NCI-H2196 treated with DMSO at 0.1 percent for 48 hours (cell line): ENCODE measurements around the gene CTRL.

ENCODE experiments used
- DNase-seq: peaks from one replicate; lab custom pipeline; 2025; ENCODE audit not compliant: unreplicated experiment; lab: John Stamatoyannopoulos, UW

Gene CTRL

DNA sequence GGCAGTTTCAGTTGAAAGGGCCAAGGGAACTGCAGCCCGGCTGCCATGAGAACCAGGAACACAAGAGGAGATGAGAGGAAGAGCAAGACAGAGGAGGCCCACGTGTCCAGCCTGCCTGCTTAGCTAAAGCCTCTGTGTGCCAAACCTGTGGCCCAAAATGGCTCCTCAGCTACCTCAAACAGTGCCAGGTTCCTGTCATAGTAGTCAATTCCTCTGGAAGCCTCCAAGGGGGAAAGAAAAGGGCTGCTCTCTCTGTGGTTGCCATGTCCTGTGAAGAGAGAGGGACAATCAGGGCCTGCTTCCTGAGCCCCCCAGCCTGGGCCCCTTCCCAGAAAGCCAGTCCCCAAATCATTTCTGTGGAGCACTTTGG lies 31.6 kb upstream of the CTRL start:
- no peak for DNase-seq

DNA sequence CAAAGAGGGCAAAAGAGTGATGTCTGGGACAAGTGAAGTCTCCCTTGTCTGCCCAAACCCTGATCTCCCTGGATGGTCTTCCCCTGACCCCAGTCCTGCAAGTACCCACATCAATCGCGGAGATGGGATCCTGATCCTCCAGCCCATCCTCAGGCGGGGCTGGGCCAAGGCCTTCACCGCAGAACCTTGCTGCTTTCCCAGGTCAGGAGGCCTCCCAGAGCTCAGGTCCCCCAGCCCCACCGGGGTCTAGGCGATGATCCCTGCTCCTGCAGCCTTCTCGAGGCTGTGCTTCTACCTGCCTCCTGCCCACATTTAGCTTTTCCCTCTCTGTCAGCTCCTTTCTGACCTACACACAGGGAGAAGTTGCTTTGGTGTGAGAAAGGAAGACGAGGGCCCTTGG lies 30.5 kb upstream of the CTRL start:
- no peak for DNase-seq

DNA sequence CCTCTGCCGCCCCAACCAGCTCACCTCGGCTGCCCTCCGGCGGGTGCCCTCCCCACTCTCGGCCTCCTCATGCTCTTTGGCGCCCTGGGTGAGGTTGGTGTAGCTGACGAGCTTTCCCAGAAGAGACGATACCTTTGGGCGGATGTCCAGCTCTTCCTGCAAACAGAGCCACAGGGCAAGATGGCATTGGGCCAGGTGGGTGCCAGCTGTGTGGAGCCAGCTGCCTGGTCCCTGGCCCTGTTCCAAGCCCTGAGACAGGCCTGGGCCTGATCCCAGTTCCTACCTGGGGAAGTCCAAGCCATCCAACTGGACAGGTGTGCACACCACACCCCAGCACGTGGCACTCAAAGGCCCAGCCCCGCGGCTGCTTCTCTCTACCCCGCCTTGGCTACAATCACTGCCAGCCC lies 29.9 kb upstream of the CTRL start:
- DNase-seq, result peak; percentile 89

DNA sequence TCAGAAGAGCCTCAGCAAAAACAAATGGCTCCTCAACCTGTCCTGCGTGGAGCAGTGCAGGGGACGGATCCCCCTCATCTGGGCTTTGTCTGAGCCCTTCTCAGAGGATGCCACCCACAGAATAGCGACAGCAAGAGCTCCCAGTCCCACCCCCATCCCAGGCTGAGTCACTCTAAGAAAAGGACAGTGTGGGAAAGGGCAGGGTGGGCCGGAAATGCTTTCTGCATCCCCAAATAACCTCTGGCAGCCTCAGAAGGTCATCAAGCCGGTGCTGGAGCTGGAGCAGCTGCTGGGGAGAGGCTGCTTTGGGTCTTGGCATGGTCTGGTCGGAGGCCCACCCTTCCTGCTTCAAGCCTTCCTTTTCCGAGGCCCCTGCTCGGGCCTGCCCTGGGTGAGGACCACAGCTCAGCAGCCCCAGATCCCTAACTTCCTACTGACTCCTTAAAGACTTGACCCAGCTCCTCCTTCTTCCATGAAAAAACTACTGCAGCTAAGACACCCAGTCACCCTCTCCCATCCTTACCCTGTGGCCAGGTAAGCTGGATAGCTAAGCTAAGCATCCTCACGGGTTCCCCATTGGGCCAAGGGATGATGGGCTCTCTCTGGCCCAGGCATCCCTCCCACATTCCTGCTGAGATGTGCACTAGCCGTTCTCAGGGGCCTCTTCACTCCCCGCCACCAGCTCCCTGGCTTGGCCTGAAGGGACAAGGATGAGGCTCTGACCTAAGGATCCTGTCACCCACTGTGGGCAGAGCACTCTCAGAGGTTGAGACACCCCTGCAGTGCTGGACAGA lies 28.1 kb upstream of the CTRL start:
- no peak for DNase-seq

DNA sequence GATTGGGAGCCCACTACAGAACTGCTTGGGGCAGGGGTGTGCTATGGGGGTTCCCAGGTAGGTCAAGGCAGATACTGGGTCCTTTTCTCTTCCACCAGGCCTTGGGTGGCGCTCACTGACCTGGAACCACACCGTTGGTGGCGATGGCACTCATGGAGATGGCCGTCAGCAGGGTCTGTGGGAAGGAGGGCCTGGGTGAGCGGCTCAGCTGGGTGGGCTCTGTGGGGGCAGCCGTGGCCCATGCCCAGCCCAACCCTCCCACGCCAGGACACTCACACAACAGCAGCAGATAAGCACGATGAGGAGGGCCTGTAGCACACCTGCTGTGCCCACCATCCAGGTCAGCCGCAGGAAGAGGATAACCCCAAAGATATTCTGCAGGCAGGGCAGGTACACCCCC lies 26.0 kb upstream of the CTRL start:
- no peak for DNase-seq

DNA sequence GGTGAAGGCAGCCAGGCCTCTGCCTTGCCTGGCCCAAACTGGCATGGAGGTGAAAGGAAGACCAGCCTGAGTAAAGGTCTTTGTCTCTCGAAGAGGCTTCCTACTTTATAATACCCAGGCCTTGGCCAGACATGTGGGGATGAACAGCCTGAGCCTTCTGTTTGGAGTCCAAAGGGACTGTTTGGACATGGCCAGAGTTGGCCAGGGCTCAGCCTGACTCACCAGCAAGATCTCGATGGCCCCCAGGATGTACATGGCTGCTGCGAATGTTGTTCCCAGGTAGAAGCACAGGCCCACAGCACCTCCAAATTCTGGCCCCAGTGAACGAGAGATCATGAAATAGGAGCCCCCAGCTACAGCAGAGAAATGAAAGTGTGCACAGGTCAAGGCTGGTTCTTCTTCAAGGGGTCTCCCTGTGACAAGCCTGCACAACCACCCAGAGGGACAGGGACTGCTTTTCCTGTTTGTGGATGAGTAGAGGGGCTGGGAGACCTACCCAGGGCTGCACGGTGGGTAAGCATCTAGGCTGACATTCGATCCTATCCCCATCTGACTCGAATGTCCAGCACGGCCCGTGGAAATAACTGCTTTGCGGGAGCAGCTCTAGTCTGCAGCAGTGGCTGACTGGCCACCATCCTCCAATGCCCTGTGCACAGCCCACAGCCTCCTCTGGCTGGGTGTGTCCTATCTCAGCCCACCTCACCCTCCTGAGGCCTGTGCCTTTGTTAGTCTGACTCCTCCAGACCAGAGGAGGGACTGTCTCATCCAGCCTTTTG lies 22.9 kb upstream of the CTRL start:
- no peak for DNase-seq

DNA sequence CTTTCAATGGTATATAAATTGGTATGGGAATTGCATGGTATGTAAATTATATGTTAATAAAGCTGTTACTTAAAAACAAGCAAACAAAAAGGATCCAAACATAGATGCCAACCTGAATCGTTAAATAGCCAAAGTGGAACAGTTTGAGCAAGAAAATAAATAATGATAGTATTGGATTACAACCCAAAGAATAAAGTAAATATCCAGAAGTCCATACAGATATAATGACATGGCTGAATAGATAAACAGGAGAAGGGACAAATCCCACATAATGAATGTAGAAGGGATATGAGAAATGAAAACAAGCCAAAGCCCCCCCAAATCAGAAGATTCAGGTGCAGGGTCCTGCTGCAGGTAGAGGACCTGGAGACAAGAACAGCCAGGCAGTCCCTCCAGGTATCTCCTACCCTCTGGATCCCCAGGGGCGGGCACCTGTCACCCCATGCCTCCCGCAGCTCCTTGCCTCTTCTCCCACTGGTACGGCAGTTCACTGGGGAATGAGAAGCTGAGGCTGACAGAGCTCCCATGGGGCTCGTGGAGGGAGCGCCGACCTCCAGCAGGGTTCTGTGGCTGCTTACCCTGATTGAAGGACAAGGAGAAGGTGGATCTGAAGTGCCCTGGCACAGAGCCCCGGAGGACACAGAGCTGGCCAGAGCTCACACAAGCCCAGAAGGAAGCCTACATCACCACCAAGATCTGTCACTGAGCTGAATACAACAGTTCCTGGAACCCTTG lies 22.1 kb upstream of the CTRL start:
- no peak for DNase-seq

DNA sequence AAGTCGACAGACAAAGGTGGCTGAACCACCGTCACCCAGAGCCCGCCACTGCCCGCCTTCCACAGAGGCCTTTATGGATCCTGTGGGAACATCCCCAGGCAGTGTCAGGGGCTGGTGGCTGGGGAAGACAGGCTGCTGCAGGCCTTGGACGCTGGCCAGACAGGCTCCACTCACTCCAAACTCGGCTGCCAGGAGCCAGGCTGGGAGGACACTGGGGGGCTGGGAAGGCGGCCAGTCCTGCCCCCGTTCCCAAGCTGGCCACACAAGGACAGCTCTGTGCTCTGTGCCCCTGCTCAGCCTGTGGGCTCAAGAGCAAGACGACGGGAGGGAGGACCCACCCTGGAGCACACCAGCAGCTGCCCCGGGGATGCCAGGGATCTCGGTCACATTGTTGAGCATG lies 19.8 kb upstream of the CTRL start:
- no peak for DNase-seq

DNA sequence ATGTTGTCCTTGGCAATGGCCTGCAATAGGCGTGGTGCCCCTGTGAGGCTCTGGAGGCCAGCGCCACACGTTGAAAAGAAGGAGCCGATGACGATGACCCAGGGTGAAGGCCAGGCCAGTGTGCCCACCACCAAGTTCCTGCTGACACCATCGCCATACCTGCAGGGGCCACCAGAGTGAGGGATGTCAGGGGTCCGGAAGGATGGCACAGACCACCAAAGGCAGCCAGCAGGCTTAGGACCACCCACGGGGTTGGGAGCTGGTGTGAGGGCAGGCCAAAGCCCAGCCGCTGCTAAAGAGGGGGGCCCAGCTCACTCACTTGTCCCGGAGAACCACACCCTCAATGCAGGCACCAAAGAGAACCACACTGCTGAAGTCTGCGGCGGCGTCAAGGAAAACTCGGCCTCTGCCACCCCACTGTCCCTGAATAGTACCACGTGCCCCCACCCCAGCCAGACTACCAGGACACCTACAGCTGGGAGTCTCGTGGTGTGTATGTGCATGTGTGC lies 18.7 kb upstream of the CTRL start:
- DNase-seq, result no peak

DNA sequence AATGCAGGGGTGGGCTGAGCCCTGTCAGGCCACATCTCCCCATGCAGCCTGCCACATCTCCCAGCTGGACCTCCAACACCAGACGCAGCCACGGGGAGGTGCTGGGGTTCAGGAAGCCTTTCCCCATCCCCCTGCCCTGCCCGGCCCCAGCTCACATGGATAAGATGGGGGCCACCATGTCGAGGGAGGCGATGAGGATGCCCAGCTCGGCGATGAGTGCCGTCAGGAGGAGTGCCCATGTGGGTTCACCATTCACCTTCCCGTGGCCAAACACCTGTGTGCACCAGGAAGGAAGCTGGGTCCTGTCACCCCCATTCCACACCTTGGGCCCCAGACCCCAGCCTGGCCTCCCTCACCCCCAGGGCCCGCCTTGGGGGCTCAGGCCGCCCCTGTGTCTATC lies 18.0 kb upstream of the CTRL start:
- no peak for DNase-seq

DNA sequence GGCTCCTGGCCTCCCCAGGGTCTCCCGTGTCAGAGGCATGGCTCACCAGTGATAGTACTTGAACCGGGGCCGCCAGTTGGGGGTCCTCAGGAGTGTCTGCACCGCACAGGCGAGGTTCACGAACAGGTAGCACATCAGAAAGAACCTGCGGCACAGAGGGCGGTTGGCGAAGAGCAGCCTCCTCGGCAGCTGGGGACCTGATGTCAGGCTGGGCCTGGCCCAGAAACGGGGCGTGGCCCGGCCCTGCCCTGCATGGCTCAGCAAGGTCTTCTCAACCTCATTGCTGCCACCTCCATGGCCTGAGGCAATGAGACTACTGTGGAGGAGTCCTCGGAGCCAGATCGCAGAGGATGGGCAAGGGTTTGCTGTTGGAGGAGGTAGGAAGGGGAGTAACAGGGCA lies 16.4 kb upstream of the CTRL start:
- no peak for DNase-seq

DNA sequence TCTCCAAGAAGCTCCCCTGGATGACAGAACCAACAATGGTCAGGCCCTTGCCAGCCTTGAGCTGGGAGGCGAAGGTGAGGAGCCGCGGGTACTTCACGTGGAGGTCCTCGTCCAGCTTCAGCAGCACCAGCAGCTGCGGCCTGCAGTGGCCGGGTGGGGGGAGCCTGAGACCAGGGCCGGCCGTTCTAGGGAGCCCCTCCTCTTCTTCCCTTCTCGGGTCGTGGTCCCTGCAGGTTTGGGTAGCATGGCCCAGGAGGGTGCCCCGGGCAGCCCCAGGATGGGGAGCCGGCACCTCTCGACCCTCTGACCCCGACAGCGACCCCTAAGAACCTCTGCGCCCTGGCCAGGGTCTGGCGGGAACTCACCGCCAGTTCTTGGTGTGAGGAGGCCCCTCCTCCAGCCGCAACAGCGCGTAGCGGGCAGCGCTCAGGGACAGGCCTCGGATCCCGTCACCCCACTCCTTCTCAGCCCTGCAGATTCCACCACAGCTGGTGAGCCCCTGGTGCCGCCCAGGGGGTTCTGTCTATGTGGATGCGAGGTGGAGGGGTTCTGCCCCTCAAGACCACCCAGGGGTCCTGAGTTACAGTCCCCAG lies 15.4 kb upstream of the CTRL start:
- no peak for DNase-seq

DNA sequence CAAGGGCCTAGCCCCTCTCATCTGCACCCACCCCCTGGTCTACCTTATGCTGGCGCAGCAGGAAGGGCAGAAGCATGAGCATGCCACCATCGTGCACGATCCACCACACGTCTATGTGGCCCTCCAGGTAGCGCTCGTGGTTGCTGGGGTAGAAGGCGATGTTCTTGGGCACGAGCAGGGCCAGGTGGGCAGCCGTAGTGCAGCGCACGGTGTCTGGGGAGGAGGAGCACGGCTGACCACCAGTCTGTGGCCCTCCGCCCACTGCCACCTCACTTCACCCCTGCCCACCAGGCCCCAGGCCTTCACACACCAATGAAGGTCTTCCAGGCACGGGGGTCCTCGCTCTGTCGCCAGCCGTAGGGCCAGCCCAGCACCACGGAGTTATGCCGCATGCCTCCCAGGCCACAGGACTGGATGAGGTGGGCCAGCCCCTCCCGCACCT lies 14.5 kb upstream of the CTRL start:
- DNase-seq, result no peak

DNA sequence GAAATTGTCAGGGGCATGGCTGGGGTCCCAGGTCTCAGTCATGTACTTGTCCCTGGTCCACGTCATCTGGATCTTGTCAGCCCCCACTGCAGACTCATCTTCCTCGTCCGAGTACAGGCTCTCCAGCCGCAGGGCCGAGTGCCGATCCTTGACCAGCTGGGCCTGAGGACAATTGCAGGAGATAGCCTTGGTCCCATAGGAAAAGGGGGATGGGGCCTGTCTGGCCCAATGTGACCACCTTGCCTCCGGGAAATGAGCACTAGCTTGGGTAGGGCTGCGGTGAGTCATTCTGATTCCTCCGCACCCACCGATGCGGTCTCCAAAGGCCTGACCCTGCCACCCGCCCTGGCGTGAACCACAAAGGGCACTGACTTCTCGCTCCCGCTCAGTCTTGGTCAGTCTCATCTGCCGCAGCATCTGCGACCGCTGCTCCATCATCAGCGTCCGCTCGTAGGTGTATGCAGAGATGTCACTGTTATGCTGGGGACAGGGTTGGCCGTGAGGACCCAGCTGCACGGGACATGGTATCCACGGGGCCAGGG lies 13.8 kb upstream of the CTRL start:
- DNase-seq, result no peak

DNA sequence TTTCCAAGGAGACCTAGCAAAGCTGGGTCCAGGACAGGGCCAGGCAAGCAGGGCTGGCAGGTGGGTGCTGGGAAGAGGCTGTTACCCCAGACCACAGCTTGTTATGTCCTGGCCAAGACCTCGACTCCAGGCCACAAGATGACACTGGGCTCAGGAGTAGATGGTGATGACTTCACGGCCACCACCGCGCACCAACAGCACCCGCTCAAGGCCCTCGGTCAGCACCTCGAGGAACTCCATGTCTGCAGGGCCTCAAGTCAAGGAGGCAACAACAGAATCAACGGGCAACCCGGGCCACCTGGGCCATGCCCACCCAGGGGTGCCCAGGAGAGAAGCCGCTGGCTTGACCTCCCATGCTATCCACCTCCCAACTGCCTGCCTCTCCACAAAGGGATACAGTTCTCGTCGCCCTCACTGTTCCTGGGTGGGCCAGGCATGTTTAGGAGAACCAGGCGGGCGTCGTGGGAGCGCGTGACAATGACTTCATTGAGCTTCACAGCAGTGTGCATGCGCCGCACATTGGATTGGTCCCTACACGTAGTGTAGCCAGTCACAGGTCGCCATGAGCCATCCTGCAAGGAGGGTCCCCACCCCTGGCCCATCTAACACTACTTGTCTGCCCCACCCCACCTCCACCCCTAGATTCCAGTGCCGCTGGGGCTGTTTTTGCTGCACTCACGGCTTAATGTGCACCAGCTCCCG lies 13.2 kb upstream of the CTRL start:
- no peak for DNase-seq

DNA sequence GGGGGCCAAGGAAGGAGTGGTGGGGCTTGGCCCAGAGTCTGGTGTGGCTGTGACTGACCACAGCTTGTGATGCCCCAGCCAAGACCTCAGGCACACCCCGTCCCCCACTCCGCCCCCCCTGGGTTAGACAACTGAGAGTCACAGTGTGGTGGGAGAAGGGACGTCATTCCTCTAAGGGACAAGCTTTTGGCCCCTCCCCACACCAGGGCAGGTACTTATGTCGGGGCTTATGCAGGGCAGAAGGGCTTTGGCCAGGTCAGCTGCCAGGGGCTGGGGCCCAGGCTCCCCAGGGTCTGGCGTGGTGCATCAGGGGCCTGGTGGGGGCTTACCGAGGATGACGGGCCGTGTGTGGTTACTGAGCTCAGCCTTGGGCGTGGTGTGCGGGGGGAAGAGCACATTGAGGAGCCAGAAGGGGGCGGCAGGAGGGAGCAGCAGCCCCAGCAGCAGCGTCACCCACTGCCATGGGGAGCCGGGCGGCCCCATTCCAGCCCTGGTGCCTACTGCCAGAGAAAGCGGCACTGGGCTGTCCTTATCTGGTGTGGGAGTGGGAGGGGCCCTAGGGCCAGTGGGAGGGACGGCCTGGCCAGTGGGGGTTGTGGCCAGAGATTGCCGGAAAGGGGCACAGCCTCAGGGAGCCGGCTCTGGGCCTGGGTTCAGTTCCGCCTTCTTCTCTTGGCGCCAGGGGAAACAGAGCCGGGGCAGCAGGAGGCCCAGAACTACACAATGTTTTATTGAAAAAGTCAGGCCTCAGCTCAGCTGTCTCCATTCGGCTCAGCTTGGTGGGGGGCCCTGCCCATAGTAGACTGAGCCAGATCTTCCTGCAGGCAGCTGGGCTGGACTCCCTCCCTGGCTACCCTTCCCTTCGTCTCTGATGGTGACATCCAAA lies 12.2 kb upstream of the CTRL start, which contains the start of gene LCAT:
Gene LCAT, minus strand, starts transcription at position 502 of the 886 bp plus-strand sequence. Its CDS starts 19 bp downstream, at position 483.
- DNase-seq, result no peak

DNA sequence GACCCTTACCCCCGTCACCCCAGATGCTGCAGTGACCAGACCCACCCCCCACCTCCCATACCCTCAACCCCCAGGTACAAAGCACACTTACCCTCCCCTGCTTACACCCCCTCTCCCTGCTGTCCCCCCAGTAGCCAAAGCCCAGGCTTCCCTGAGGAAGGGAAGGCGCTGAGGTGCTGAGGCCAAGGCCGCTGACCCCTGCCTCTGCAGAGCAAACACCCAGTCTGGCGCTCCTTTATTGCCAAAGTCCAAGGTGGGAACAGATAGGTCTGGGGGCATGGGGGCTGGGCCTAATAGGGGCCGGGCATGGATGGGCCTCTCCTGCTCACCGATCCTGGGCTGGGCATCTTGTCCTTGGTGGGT lies 11.6 kb upstream of the CTRL start:
- no peak for DNase-seq

DNA sequence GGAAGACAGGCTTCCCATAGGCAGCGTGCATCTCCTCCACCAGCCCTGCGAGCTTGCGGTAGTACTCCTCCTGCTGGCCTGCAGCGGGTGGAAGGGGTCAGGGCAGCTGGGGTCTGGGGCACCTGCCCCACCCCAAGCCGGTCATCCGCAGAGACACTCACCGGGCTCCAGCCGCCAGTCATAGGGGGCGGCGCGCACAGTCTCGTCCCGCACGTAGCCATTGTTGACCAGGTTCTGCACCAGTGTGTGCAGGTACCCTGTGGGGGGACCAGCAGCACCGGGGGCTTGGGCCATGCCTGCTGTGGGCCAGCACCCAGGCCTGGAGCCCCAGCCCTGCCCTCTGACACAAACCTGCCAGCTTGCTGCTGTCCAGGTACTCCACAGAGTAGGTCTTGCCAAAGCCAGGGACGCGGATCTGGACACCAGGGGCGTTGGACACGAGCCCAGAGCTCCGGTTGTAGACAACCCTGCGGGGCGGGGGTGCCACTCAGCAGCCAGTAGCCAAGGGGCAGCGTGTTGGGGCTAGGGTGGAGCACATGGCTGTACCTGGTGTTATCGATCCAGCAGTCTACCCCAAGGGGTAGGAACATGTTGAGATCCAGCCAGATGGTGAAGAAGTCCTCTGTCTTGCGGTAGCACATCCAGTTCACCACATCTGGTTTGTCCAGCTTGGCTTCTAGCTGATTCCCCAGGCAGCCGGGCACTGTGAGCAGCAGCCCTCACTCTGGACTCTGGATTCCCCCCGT lies 11.0 kb upstream of the CTRL start:
- DNase-seq, result no peak

DNA sequence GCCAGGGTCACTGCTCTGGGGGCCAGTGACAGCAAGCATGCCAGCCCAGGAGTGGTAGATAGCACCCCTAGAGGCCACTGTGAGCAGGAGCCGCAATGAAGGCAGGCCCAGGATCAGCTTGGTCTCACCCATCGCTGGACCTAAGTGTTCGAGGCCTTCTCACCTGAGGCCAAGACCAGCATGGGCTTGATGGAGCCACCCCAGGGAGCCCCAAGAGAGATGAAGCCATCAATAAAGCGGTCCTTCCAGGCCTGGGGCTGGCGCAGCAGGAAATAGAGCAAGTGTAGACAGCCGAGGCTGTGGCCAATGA lies 10.5 kb upstream of the CTRL start:
- no peak for DNase-seq
